Vagina (tissue), 2 donors: ENCODE measurements around the gene HK3. TPM values are rescaled to one million over a fixed set of nuclear protein-coding genes. Genes with fewer than 3 reads are reported as not detected.

Source experiments
- DNase-seq, 2 donors: peaks; one replicate each; pipeline ENCODE4 v3.0.0-alpha.2; 2017; ENCODE audit errors: extremely low spot score in 2 of 2
- H3K27ac ChIP-seq: fragments of 200-600 bp; sonication (generic); one replicate; pipeline ENCODE4 v1.5.1; 2019
- H3K27me3 ChIP-seq: fragments of 200-600 bp; sonication (generic); one replicate; pipeline ENCODE4 v1.5.1; 2019
- H3K36me3 ChIP-seq, 2 donors: fragments of 200-600 bp; sonication (generic); one replicate each; pipeline ENCODE4 v1.5.1; 2017 to 2019
- H3K4me1 ChIP-seq: fragments of 200-600 bp; sonication (generic); one replicate; pipeline ENCODE4 v1.5.1; 2019
- H3K4me3 ChIP-seq, 2 donors: fragments of 200-600 bp; sonication (generic); 1 replicate in 1 of 2; 2 replicates in 1 of 2; pipeline ENCODE4 v1.5.1; 2016 to 2019
- H3K9me3 ChIP-seq: fragments of 200-600 bp; sonication (generic); one replicate; pipeline ENCODE4 v1.5.1; 2019
- CTCF ChIP-seq, 3 experiments: fragments of 450-650 bp in 2 of 3; fragments of 200-600 bp in 1 of 3; sonication (generic) in 1 of 3; IDR thresholded peaks; one replicate each; pipeline ENCODE4 v1.5.1; 2017 to 2019; ENCODE audit warnings: antibody characterized with exemption in 3 of 3, mild to moderate bottlenecking in 2 of 3, moderate library complexity in 2 of 3
- POLR2A ChIP-seq, 2 donors: fragments of 450-650 bp; IDR thresholded peaks; one replicate each; pipeline ENCODE4 v1.6.1; 2017; ENCODE audit warnings: antibody characterized with exemption in 2 of 2, mild to moderate bottlenecking in 2 of 2, moderate library complexity in 2 of 2
- POLR2AphosphoS5 ChIP-seq, 2 donors: sonication (generic); formaldehyde crosslinking; IDR thresholded peaks; one replicate each; pipeline ENCODE4 v1.9.0; 2017; ENCODE audit warnings: antibody characterized with exemption in 2 of 2, mild to moderate bottlenecking in 2 of 2, low read depth in 1 of 2; ENCODE audit not compliant: insufficient read depth in 1 of 2
- intact Hi-C: fragments of 100-400 bp; cut with DNase I; formaldehyde crosslinking; loops from one replicate; pipeline ENCODE4 v1.15.1; 2023
- total RNA-seq: library from RNA; depleted of rRNA; stranded (reverse); fragments of >200 nt; gene quantifications from one replicate; pipeline ENCODE4 v1.2.3, GENCODE V29; 2016

Gene HK3
- total RNA-seq, 1 donor from 2014 or later: 7.4 TPM

- TF ChIP-seq POLR2AphosphoS5 (IDR thresholded peaks at IDR 0.05; ENCODE audit: insufficient read depth in 1 of 2, low read depth in 1 of 2) (no peak), POLR2A (IDR thresholded peaks at IDR 0.05) (no peak), CTCF (IDR thresholded peaks at IDR 0.05) (no peak)
- Histone ChIP-seq H3K27ac (no peak overlapping the region), H3K9me3 (no peaks in the 10 kb centered on the region), H3K36me3 (no peaks in the 10 kb centered on the region), H3K27me3 (no peaks in the 10 kb centered on the region), H3K4me1 (no peaks in the 10 kb centered on the region), H3K4me3 (no peak overlapping the region)
- no peak for DNase-seq
- intact Hi-C loops: no loop called here
Measured at GRCh38 chr5:176850371-176851245, 48.5 kb downstream of the HK3 start.

GRCh38 chr5:176849611-176850227 is 49.4 kb downstream of the HK3 start:
- DNase-seq: no peak
- Histone ChIP-seq H3K27ac (no peak overlapping the region), H3K4me3 (no peak overlapping the region), H3K4me1 (no peaks in the 10 kb centered on the region), H3K27me3 (no peaks in the 10 kb centered on the region), H3K36me3 (no peaks in the 10 kb centered on the region), H3K9me3 (no peaks in the 10 kb centered on the region)
- no peak for TF ChIP-seq POLR2A (IDR thresholded peaks at IDR 0.05)
- intact Hi-C loops: no loop called here

- no peak for DNase-seq
- no peak for TF ChIP-seq CTCF (IDR thresholded peaks at IDR 0.05)
- no peak for TF ChIP-seq POLR2AphosphoS5 (IDR thresholded peaks at IDR 0.05; ENCODE audit: insufficient read depth in 1 of 2, low read depth in 1 of 2)
- no peak for TF ChIP-seq POLR2A (IDR thresholded peaks at IDR 0.05)
- Histone ChIP-seq H3K4me1 (no peaks in the 10 kb centered on the region), H3K4me3 (no peak overlapping the region), H3K27me3 (no peaks in the 10 kb centered on the region), H3K36me3 (no peaks in the 10 kb centered on the region), H3K27ac (no peak overlapping the region), H3K9me3 (no peaks in the 10 kb centered on the region)
- intact Hi-C loops: no loop called here
Measured at GRCh38 chr5:176848651-176849050, 50.5 kb downstream of the HK3 start.

- H3K27me3 ChIP-seq: no peaks in the 10 kb centered on the region
- TF ChIP-seq CTCF (IDR thresholded peaks at IDR 0.05): no peak
- TF ChIP-seq POLR2AphosphoS5 (IDR thresholded peaks at IDR 0.05; ENCODE audit: insufficient read depth in 1 of 2, low read depth in 1 of 2): no peak
- TF ChIP-seq POLR2A (IDR thresholded peaks at IDR 0.05): no peak
- H3K4me3 ChIP-seq: no peak overlapping the region
- no peaks in the 10 kb centered on the region for H3K9me3 ChIP-seq
- no peaks in the 10 kb centered on the region for H3K36me3 ChIP-seq
- intact Hi-C loops: no loop called here
- DNase-seq: no peak
- H3K27ac ChIP-seq: no peak overlapping the region
- H3K4me1 ChIP-seq: no peaks in the 10 kb centered on the region
Measured at GRCh38 chr5:176847726-176848290, 51.3 kb downstream of the HK3 start.

GRCh38 chr5:176847148-176847547 is 52.0 kb downstream of the HK3 start:
- Histone ChIP-seq H3K27me3 (no peaks in the 10 kb centered on the region), H3K9me3 (no peaks in the 10 kb centered on the region), H3K4me1 (no peaks in the 10 kb centered on the region), H3K36me3 (no peaks in the 10 kb centered on the region), H3K4me3 (no peak overlapping the region), H3K27ac (no peak overlapping the region)
- intact Hi-C loops: no loop called here
- no peak for TF ChIP-seq CTCF (IDR thresholded peaks at IDR 0.05)
- DNase-seq: no peak
